Adrenal gland (tissue), 12 donors: ENCODE data around the gene FBXL7. TPM values are rescaled to one million over a fixed set of nuclear protein-coding genes. Genes with fewer than 3 reads are reported as not detected.
A peak's percentile ranks its signal among the peaks of the same experiment; 100 is the strongest.

Experiments
- DNase-seq, 7 donors: peaks; one replicate each; pipeline ENCODE4 v3.0.0-alpha.2; 2019 to 2020
- H3K27ac ChIP-seq, 5 donors: fragments of 200-600 bp; sonication (generic) in 4 of 5; 1 replicate in 3 of 5; 2 replicates in 2 of 5; pipeline versions ENCODE4 v1.5.1 to v1.8.0; 2016 to 2020; ENCODE audit warnings: mild to moderate bottlenecking in 1 of 5
- H3K27me3 ChIP-seq: fragments of 200-600 bp; 2 replicates; pipeline ENCODE4 v1.8.0; 2021
- H3K36me3 ChIP-seq, 2 donors: fragments of 200-600 bp; replicated peaks in 1 of 2; 1 replicate in 1 of 2; 2 replicates in 1 of 2; pipeline versions ENCODE4 v1.5.1 to v1.8.0; 2018 to 2022
- H3K4me1 ChIP-seq, 2 donors: fragments of 200-600 bp; replicated peaks in 1 of 2; 1 replicate in 1 of 2; 2 replicates in 1 of 2; pipeline versions ENCODE4 v1.5.1 to v1.8.0; 2018 to 2021
- H3K4me3 ChIP-seq, 4 donors: fragments of 200-600 bp; sonication (generic) in 3 of 4; one replicate each; pipeline ENCODE4 v1.5.1; 2016 to 2018
- H3K9me3 ChIP-seq, 3 donors: fragments of 200-600 bp; sonication (generic) in 1 of 3; replicated peaks in 1 of 3; 1 replicate in 2 of 3; 2 replicates in 1 of 3; pipeline versions ENCODE4 v1.5.1 to v1.8.0; 2016 to 2021
- CTCF ChIP-seq, 6 experiments: fragments of 450-650 bp in 4 of 6; fragments of 200-600 bp in 2 of 6; sonication (generic) in 1 of 6; IDR thresholded peaks; 1 replicate in 5 of 6; 2 replicates in 1 of 6; pipeline versions ENCODE4 v1.5.1 to v1.8.0; 2016 to 2021; ENCODE audit warnings: antibody characterized with exemption in 6 of 6, mild to moderate bottlenecking in 2 of 6, moderate library complexity in 1 of 6
- POLR2A ChIP-seq, 2 donors: fragments of 450-650 bp; IDR thresholded peaks; one replicate each; pipeline ENCODE4 v1.6.1; 2017; ENCODE audit warnings: antibody characterized with exemption in 2 of 2, mild to moderate bottlenecking in 2 of 2, moderate library complexity in 1 of 2
- WGBS, 4 donors: extraction: QIAGEN DNeasy Blood & Tissue Kit in 2 of 4; methylation state at CpG; one replicate each; pipeline versions ENCODE4 v1.1.5 to v1.1.7; 2013 to 2017; 5-methylcytosine and 5-hydroxymethylcytosine counted together
- intact Hi-C, 2 donors: fragments of 100-400 bp; cut with DNase I; formaldehyde crosslinking; loops; one replicate each; pipeline versions ENCODE4 v1.14.1 to v1.15.0; 2022 to 2023
- polyA plus RNA-seq, 3 donors: library from polyadenylated mRNA; stranded (reverse); fragments of 200-250 nt in 2 of 3; fragments of 350-450 nt in 1 of 3; fragmentation: Illumina TruSeq in 1 of 3; extraction: RNeasy Lipid Tissue Mini Kit (QIAGEN cat#74804) in 1 of 3; gene quantifications; one replicate each; pipeline ENCODE4 v1.2.3, GENCODE V29; 2013 to 2014
- total RNA-seq, 9 donors: library from RNA; depleted of rRNA in 4 of 9; stranded (reverse); fragments of >200 nt in 4 of 9; fragments of 120-200 nt in 1 of 9; fragmentation: NEBNext Ultra II Directional in 1 of 9; extraction: Animal tissue kit (Norgen Biotek cat#: 25700) in 1 of 9; gene quantifications; one replicate each; pipeline versions ENCODE4 v1.1.0 to v1.2.4, GENCODE V29; 2013 to 2023
- donor health status: healthy with polysubstance abuse.
- donor health status: Bipolar disorder and iron deficiency.
- donor health status: DM: yes; HTN: yes; CAD: no.
- donor health status: DM: no; HTN: no; CAD: no.
- donor health status: DM: no; HTN: no; CAD: no.
- donor health status: DM: yes; HTN: yes; CAD: no.

The FBXL7 gene
- total and polyA plus RNA-seq, 12 donors = 22.6 to 59.1 (median 34.0) TPM

- DNase-seq = peak in 6 of 7 donors; percentile 24 to 36 (median 34)
- Histone ChIP-seq H3K27me3 (no peaks in the 10 kb centered on the region), H3K36me3 (no peaks in the 10 kb centered on the region), H3K4me1 (peaks cover 8 to 32% of the 10 kb centered on the region in 2 donors), H3K27ac (no peak overlapping the region), H3K9me3 (no peaks in the 10 kb centered on the region), H3K4me3 (no peak overlapping the region)
- intact Hi-C loops = no loop called here
- TF ChIP-seq CTCF (IDR thresholded peaks at IDR 0.05) = no peak
- no peak for TF ChIP-seq POLR2A (IDR thresholded peaks at IDR 0.05)
- 35 to 53% (median 45%) methylated on average over 4 of the region's 4 CpGs for WGBS, 4 donors
These were observed 289.7 kb downstream of the FBXL7 start for GRCh38 chr5:15789642-15790041.

- WGBS, 4 donors = 72 to 85% (median 76%) methylated on average over 4 of the region's 4 CpGs
- Histone ChIP-seq H3K27ac (no peak overlapping the region), H3K27me3 (no peaks in the 10 kb centered on the region), H3K4me3 (no peak overlapping the region), H3K9me3 (no peaks in the 10 kb centered on the region), H3K36me3 (no peaks in the 10 kb centered on the region), H3K4me1 (peaks cover 13 to 32% of the 10 kb centered on the region in 2 donors)
- intact Hi-C loops = no loop called here
- TF ChIP-seq POLR2A (IDR thresholded peaks at IDR 0.05) (no peak), CTCF (IDR thresholded peaks at IDR 0.05) (no peak)
- DNase-seq = no peak
These were observed 290.6 kb downstream of the FBXL7 start for GRCh38 chr5:15790446-15791018.

- intact Hi-C loops = no loop called here
- Histone ChIP-seq H3K4me1 (peaks cover 13 to 25% of the 10 kb centered on the region in 2 donors), H3K4me3 (no peak overlapping the region), H3K36me3 (no peaks in the 10 kb centered on the region), H3K27ac (no peak overlapping the region), H3K9me3 (no peaks in the 10 kb centered on the region), H3K27me3 (no peaks in the 10 kb centered on the region)
- TF ChIP-seq POLR2A (IDR thresholded peaks at IDR 0.05) (no peak), CTCF (IDR thresholded peaks at IDR 0.05) (no peak)
- 56 to 61% (median 58%) methylated on average over 3 of the region's 3 CpGs for WGBS, 4 donors
- no peak for DNase-seq
These were observed 291.3 kb downstream of the FBXL7 start for GRCh38 chr5:15791274-15791673.

- H3K27me3 ChIP-seq = no peaks in the 10 kb centered on the region
- no peak for TF ChIP-seq POLR2A (IDR thresholded peaks at IDR 0.05)
- no peak for TF ChIP-seq CTCF (IDR thresholded peaks at IDR 0.05)
- H3K4me1 ChIP-seq = peaks cover 13 to 22% of the 10 kb centered on the region in 2 donors
- H3K36me3 ChIP-seq = no peaks in the 10 kb centered on the region
- WGBS, 4 donors = 75 to 91% (median 88%) methylated on average over 3 of the region's 3 CpGs
- no peaks in the 10 kb centered on the region for H3K9me3 ChIP-seq
- H3K4me3 ChIP-seq = no peak overlapping the region
- no peak overlapping the region for H3K27ac ChIP-seq
- DNase-seq = no peak
- intact Hi-C loops = no loop called here
These were observed 291.9 kb downstream of the FBXL7 start for GRCh38 chr5:15791859-15792258.
